Liver (tissue), 9 donors: ENCODE results near the gene DSTYK. TPM values are rescaled to one million over a fixed set of nuclear protein-coding genes. Genes with fewer than 3 reads are reported as not detected.

Experiments used
- DNase-seq: peaks from one replicate; pipeline ENCODE4 v3.0.0-alpha.2; 2017; ENCODE audit warnings: low spot score
- H3K27ac ChIP-seq, 2 donors: one replicate each; pipeline ENCODE4 v1.7.0; 2013; ENCODE audit warnings: inconsistent platforms in 2 of 2, low read length in 2 of 2, control low read depth in 1 of 2, low read depth in 1 of 2, mild to moderate bottlenecking in 1 of 2
- H3K27me3 ChIP-seq, 4 donors: one replicate each; pipeline versions ENCODE4 v1.6.1 to v1.7.0; 2013; ENCODE audit warnings: low read length in 3 of 4, inconsistent platforms in 1 of 4, mild to moderate bottlenecking in 1 of 4, moderate library complexity in 1 of 4; ENCODE audit not compliant: control insufficient read depth in 4 of 4, insufficient read depth in 4 of 4
- H3K36me3 ChIP-seq, 4 donors: one replicate each; pipeline versions ENCODE4 v1.6.1 to v1.7.0; 2013; ENCODE audit warnings: low read length in 3 of 4, mild to moderate bottlenecking in 3 of 4, low read depth in 1 of 4, moderate library complexity in 1 of 4; ENCODE audit not compliant: control insufficient read depth in 4 of 4, insufficient read depth in 3 of 4
- H3K4me1 ChIP-seq, 4 donors: one replicate each; pipeline versions ENCODE4 v1.6.1 to v1.7.0; 2013; ENCODE audit warnings: low read length in 3 of 4, mild to moderate bottlenecking in 3 of 4, moderate library complexity in 1 of 4; ENCODE audit not compliant: control insufficient read depth in 4 of 4, insufficient read depth in 4 of 4
- H3K4me3 ChIP-seq, 3 donors: one replicate each; pipeline versions ENCODE4 v1.6.1 to v1.7.0; 2013; ENCODE audit warnings: low read length in 3 of 3, control low read depth in 1 of 3, low read depth in 1 of 3, mild to moderate bottlenecking in 1 of 3
- H3K9ac ChIP-seq, 2 donors: one replicate each; pipeline ENCODE4 v1.7.0; 2013; ENCODE audit warnings: low read length in 2 of 2, mild to moderate bottlenecking in 2 of 2, moderate library complexity in 2 of 2, control low read depth in 1 of 2, low read depth in 1 of 2
- H3K9me3 ChIP-seq, 4 donors: one replicate each; pipeline versions ENCODE4 v1.6.1 to v1.7.0; 2013; ENCODE audit warnings: low read length in 3 of 4; ENCODE audit not compliant: control insufficient read depth in 4 of 4
- ATF3 ChIP-seq: IDR thresholded peaks from 2 replicates; pipeline ENCODE4 v1.6.1; 2016; ENCODE audit warnings: antibody characterized with exemption
- CTCF ChIP-seq: fragments of 150-350 bp; IDR thresholded peaks from 2 replicates; pipeline ENCODE4 v1.5.1; 2017; ENCODE audit warnings: improper control_type of control experiment, low read depth, low read length; ENCODE audit not compliant: missing input control
- EGR1 ChIP-seq, 2 donors: IDR thresholded peaks; 2 replicates each; pipeline ENCODE4 v1.6.1; 2016 to 2018; ENCODE audit warnings: antibody characterized with exemption in 2 of 2, low read depth in 2 of 2
- FOXA1 ChIP-seq: IDR thresholded peaks from 2 replicates; pipeline ENCODE4 v1.6.1; 2016; ENCODE audit warnings: antibody characterized with exemption
- FOXA2 ChIP-seq: IDR thresholded peaks from 2 replicates; pipeline ENCODE4 v1.6.1; 2016; ENCODE audit warnings: antibody characterized with exemption
- GABPA ChIP-seq, 2 donors: IDR thresholded peaks in 1 of 2; conservative IDR thresholded peaks in 1 of 2; 2 replicates each; pipeline ENCODE4 v1.6.1; 2016; ENCODE audit warnings: antibody characterized with exemption in 2 of 2, mild to moderate bottlenecking in 1 of 2, moderate library complexity in 1 of 2
- HNF4A ChIP-seq, 2 donors: conservative IDR thresholded peaks; 2 replicates each; pipeline ENCODE4 v1.6.1; 2016; ENCODE audit warnings: antibody characterized with exemption in 2 of 2, mild to moderate bottlenecking in 2 of 2
- HNF4G ChIP-seq: IDR thresholded peaks from 2 replicates; pipeline ENCODE4 v1.6.1; 2016; ENCODE audit warnings: antibody characterized with exemption
- JUND ChIP-seq, 2 donors: IDR thresholded peaks; 2 replicates each; pipeline ENCODE4 v1.6.1; 2016; ENCODE audit warnings: antibody characterized with exemption in 2 of 2
- MAX ChIP-seq: IDR thresholded peaks from 2 replicates; pipeline ENCODE4 v1.6.1; 2016; ENCODE audit warnings: antibody characterized with exemption
- RAD21 ChIP-seq, 2 donors: IDR thresholded peaks; 2 replicates each; pipeline ENCODE4 v1.6.1; 2016; ENCODE audit warnings: antibody characterized with exemption in 2 of 2, mild to moderate bottlenecking in 2 of 2
- REST ChIP-seq: IDR thresholded peaks from 2 replicates; pipeline ENCODE4 v1.6.1; 2016; ENCODE audit warnings: antibody characterized with exemption, mild to moderate bottlenecking
- RXRA ChIP-seq, 2 donors: IDR thresholded peaks; 2 replicates each; pipeline ENCODE4 v1.6.1; 2017 to 2018; ENCODE audit warnings: antibody characterized with exemption in 2 of 2, mild to moderate bottlenecking in 1 of 2
- TAF1 ChIP-seq: conservative IDR thresholded peaks from 2 replicates; pipeline ENCODE4 v1.6.1; 2016; ENCODE audit warnings: antibody characterized with exemption, mild to moderate bottlenecking
- YY1 ChIP-seq: IDR thresholded peaks from 2 replicates; pipeline ENCODE4 v1.6.1; 2016; ENCODE audit warnings: antibody characterized with exemption, mild to moderate bottlenecking
- ZBTB33 ChIP-seq: IDR thresholded peaks from 2 replicates; pipeline ENCODE4 v1.6.1; 2016; ENCODE audit warnings: antibody characterized with exemption
- WGBS: extraction: QIAGEN DNeasy Blood & Tissue Kit; methylation state at CpG from one replicate; pipeline ENCODE4 v1.1.7; 2013; 5-methylcytosine and 5-hydroxymethylcytosine counted together
- polyA plus RNA-seq, 2 donors: library from polyadenylated mRNA; stranded (reverse) in 1 of 2; unstranded in 1 of 2; fragments of 200-250 nt in 1 of 2; fragments of >200 nt in 1 of 2; fragmentation: Nextera tagmentation in 1 of 2; extraction: Ambion mirVana in 1 of 2; gene quantifications; one replicate each; pipeline versions ENCODE4 v1.2.1 to v1.2.3, GENCODE V29; 2013 to 2015
- total RNA-seq, 2 donors: library from RNA; depleted of rRNA; stranded (reverse); fragments of >200 nt; gene quantifications; one replicate each; pipeline ENCODE4 v1.2.3, GENCODE V29; 2014
- donor health status: healthy.
- donor health status: healthy.
- donor health status: healthy.
- donor health status: healthy.
- donor health status: healthy.

DSTYK gene
- total and polyA plus RNA-seq, 4 donors, result 1.5 to 9.9 (median 3.0) TPM

DNA sequence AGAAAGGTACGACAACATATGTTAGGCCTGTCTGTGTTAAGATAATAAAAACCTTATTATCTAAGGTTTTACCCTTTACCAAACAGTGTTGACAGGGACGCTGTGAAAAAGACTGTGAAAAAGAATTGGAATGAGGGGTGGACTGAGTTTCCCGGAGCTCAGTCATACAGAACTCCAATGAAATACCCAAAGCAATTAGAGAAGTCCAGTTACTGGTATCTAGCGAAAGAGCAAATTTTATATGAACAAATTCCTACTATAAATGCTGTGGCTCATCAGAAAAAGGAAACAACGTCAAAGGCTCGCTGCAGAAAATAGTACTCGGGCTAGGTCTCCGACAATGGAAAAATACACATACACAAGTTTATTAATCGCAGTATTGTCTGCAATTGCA lies 89.0 kb downstream of the DSTYK start:
- H3K9me3 ChIP-seq, result no peaks in the 10 kb centered on the region

More for the DNA sequence above, 89.0 kb downstream of the DSTYK start:
- no peak for DNase-seq
- WGBS, result 21% methylated on average over 9 of the region's 9 CpGs
- Histone ChIP-seq H3K36me3 (peaks cover 0 to 2% (median under 1%) of the 10 kb centered on the region in 4 donors), H3K4me1 (peaks cover 9 to 31% (median 22%) of the 10 kb centered on the region in 4 donors), H3K9ac (peak overlapping the region; percentile 92 to 98), H3K4me3 (peak overlapping the region; percentile 60 to 65 (median 64)), H3K27me3 (no peaks in the 10 kb centered on the region), H3K27ac (peak overlapping the region; percentile 97 to 99)
- TF ChIP-seq GABPA (IDR thresholded peaks at IDR 0.05 in 1 of 2, conservative IDR thresholded peaks at IDR 0.05 in 1 of 2) (no peak), ATF3 (no peak), HNF4G (no peak), FOXA1 (no peak), JUND (IDR thresholded peaks at IDR 0.05) (no peak), EGR1 (IDR thresholded peaks at IDR 0.05; ENCODE audit: low read depth in 2 of 2) (no peak), TAF1 (no peak), YY1 (no peak), REST (no peak), RAD21 (IDR thresholded peaks at IDR 0.05) (no peak), FOXA2 (no peak), HNF4A (conservative IDR thresholded peaks at IDR 0.05) (no peak), MAX (no peak), ZBTB33 (no peak), RXRA (IDR thresholded peaks at IDR 0.05) (no peak), CTCF (no peak)
